Heart left ventricle (tissue), 16 donors: Measurements from ENCODE around the gene FBXW2. TPM values are rescaled to one million over a fixed set of nuclear protein-coding genes. Genes with fewer than 3 reads are reported as not detected.

Experiments used
- ATAC-seq, 4 donors: fragments of 200-7000 bp; cut with Tn5 transposase; one replicate each; pipeline ENCODE4 v1.9.1; 2020 to 2022; ENCODE audit warnings: moderate library complexity in 4 of 4, mild to moderate bottlenecking in 3 of 4, moderate number of reproducible peaks in 1 of 4
- DNase-seq, 5 donors: peaks; one replicate each; pipeline ENCODE4 v3.0.0-alpha.2; 2020
- H3K27ac ChIP-seq, 12 donors: fragments of 200-600 bp; sonication (generic) in 4 of 12; one replicate each; pipeline versions ENCODE4 v1.5.0 to v1.8.0; 2016 to 2022; ENCODE audit warnings: mild to moderate bottlenecking in 2 of 12
- H3K27me3 ChIP-seq, 9 donors: fragments of 200-600 bp; sonication (generic) in 2 of 9; one replicate each; pipeline versions ENCODE4 v1.5.1 to v1.8.0; 2016 to 2022; ENCODE audit warnings: mild to moderate bottlenecking in 3 of 9
- H3K36me3 ChIP-seq, 9 donors: fragments of 200-600 bp; sonication (generic) in 2 of 9; one replicate each; pipeline versions ENCODE4 v1.5.0 to v1.8.0; 2018 to 2022; ENCODE audit warnings: mild to moderate bottlenecking in 2 of 9
- H3K4me1 ChIP-seq, 12 donors: fragments of 200-600 bp; sonication (generic) in 4 of 12; one replicate each; pipeline versions ENCODE4 v1.5.0 to v1.8.0; 2016 to 2022; ENCODE audit warnings: mild to moderate bottlenecking in 3 of 12
- H3K4me3 ChIP-seq, 12 donors: fragments of 200-600 bp; sonication (generic) in 4 of 12; one replicate each; pipeline versions ENCODE4 v1.5.0 to v1.8.0; 2017 to 2022; ENCODE audit warnings: mild to moderate bottlenecking in 9 of 12, moderate library complexity in 4 of 12
- H3K9me3 ChIP-seq, 12 donors: fragments of 200-600 bp; sonication (generic) in 4 of 12; one replicate each; pipeline versions ENCODE4 v1.5.0 to v1.8.0; 2016 to 2022; ENCODE audit warnings: mild to moderate bottlenecking in 1 of 12
- POLR2A ChIP-seq, 2 donors: fragments of 450-650 bp; IDR thresholded peaks; one replicate each; pipeline ENCODE4 v1.6.1; 2017; ENCODE audit warnings: antibody characterized with exemption in 2 of 2, mild to moderate bottlenecking in 2 of 2, moderate library complexity in 2 of 2
- WGBS, 4 donors: extraction: QIAGEN DNeasy Blood & Tissue Kit in 2 of 4; methylation state at CpG; one replicate each; pipeline versions ENCODE4 v1.1.5 to v1.1.7; 2013 to 2018; 5-methylcytosine and 5-hydroxymethylcytosine counted together
- intact Hi-C, 10 donors: fragments of 100-400 bp; cut with DNase I; formaldehyde crosslinking; loops; one replicate each; pipeline versions ENCODE4 v1.11.1 to v1.14.2; 2022
- polyA plus RNA-seq, 2 donors: library from polyadenylated mRNA; stranded (reverse); fragments of 200-250 nt; gene quantifications; one replicate each; pipeline ENCODE4 v1.2.3, GENCODE V29; 2013
- total RNA-seq, 9 donors: library from RNA; depleted of rRNA in 2 of 9; stranded (reverse); fragments of >200 nt in 2 of 9; fragmentation: NEBNext Ultra II Directional in 3 of 9; extraction: Animal tissue kit (Norgen Biotek cat#: 25700) in 3 of 9; gene quantifications; one replicate each; pipeline versions ENCODE4 v1.1.0 to v1.2.4, GENCODE V29; 2016 to 2023
- TF ChIP-seq, protein P1 (sequence below), 12 donors: fragments of 200-600 bp; sonication (generic) in 4 of 12; IDR thresholded peaks; one replicate each; pipeline versions ENCODE4 v1.5.0 to v1.8.0; 2018 to 2022; ENCODE audit warnings: antibody characterized with exemption in 12 of 12, mild to moderate bottlenecking in 5 of 12
- donor health status: ischemic (EF 13 %, LVEDD 7.1; RV severe dilation, severe dysfunction).
- donor health status: healthy with polysubstance abuse.
- donor health status: DM: no; HTN: yes; CAD: no.
- donor health status: DM: no; HTN: no; CAD: no.
- donor health status: ischemic (EF 25% LVEDD 6.9; RV normal size, moderate dysfunction).
- donor health status: ischemic (EF 25% LVEDD 5.7; RV mildly dilated, moderate dysfunction).
- donor health status: healthy.
- donor health status: DM: yes; HTN: yes; CAD: no.
- donor health status: ischemic (EF 35%, LVEDD 5.7; RV mildly dilated, moderate dysfunction).
- donor health status: nonischemic (EF 11% LVEDD 7.7; RV severe dilation, severe dysfunction).
- donor health status: DM: yes; HTN: yes; CAD: no.
- donor health status: PGD.
- donor health status: ischemic (EF 29% LVEDD 5.4; RV normal size, mild dysfunction).
- donor health status: nonischemic (EF 23%, LVEDD 6.1; RV moderate dilation, normal function).

The FBXW2 gene
- total and polyA plus RNA-seq, 11 donors, result 7.9 to 58.7 (median 41.0) TPM

DNA sequence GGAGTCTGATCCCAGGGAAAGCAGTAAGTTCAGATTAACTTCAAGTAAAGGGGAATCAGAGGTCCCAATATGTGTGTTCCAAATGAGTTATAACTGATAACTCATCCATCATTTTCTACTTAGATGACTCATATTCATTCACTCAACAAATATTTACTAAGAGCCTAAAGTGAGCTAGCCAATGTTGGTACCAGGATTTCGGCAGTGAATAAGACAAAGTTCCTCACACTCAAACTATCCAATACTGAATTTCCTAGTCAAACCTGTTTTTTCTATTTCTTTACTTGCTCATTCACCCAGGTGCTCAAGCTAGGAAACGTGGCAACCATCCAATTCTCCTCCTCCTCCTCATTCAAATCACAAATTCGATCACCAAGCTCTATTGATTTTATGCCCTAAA lies 25.8 kb downstream of the FBXW2 start:
- peaks cover 0 to 100% (median 91%) of the 10 kb centered on the region in 9 donors for H3K36me3 ChIP-seq
- no peak for DNase-seq
- WGBS, 4 donors, result 91 to 94% (median 94%) methylated on average over 3 of the region's 3 CpGs
- no peaks in the 10 kb centered on the region for H3K27me3 ChIP-seq
- peaks cover 0 to 9% (median 0%) of the 10 kb centered on the region in 12 donors for H3K4me1 ChIP-seq
- intact Hi-C loops, result no loop called here
- no peak overlapping the region for H3K27ac ChIP-seq
- no peaks in the 10 kb centered on the region for H3K9me3 ChIP-seq
- no peak overlapping the region for H3K4me3 ChIP-seq
- ATAC-seq, result no peak
- TF ChIP-seq, protein P1, sequence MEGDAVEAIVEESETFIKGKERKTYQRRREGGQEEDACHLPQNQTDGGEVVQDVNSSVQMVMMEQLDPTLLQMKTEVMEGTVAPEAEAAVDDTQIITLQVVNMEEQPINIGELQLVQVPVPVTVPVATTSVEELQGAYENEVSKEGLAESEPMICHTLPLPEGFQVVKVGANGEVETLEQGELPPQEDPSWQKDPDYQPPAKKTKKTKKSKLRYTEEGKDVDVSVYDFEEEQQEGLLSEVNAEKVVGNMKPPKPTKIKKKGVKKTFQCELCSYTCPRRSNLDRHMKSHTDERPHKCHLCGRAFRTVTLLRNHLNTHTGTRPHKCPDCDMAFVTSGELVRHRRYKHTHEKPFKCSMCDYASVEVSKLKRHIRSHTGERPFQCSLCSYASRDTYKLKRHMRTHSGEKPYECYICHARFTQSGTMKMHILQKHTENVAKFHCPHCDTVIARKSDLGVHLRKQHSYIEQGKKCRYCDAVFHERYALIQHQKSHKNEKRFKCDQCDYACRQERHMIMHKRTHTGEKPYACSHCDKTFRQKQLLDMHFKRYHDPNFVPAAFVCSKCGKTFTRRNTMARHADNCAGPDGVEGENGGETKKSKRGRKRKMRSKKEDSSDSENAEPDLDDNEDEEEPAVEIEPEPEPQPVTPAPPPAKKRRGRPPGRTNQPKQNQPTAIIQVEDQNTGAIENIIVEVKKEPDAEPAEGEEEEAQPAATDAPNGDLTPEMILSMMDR (IDR thresholded peaks at IDR 0.05), result no peak
- no peak for TF ChIP-seq POLR2A (IDR thresholded peaks at IDR 0.05)

DNA sequence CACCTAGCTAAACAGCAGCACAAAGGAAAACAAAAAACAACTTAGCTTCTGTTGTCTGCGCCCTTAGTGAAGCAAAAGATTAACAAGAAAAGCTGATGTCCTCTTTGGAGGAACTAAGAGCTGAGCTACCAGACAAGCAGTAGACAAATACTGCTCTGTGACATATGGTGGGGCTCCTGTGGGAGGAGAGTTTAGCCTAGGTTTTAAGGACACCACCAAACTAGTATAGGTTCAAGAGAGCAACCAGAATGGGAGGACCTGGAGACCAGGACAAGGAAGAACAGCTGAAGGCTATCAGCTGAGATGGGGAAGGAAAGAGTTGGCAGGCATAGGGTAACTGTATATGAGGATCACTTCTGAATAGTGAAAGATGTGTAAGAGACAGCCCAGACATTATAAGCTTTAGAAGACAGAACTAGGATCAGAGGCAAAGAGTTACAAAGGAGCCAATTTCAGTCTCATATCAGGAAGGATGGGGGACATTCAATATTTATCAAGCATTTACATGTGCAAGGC lies 27.2 kb downstream of the FBXW2 start:
- no peak for TF ChIP-seq POLR2A (IDR thresholded peaks at IDR 0.05)
- TF ChIP-seq, protein P1 (IDR thresholded peaks at IDR 0.05), result no peak
- ATAC-seq (no peak), DNase-seq (no peak)
- Histone ChIP-seq H3K4me3 (no peak overlapping the region), H3K4me1 (peaks cover 0 to 5% (median 0%) of the 10 kb centered on the region in 12 donors), H3K9me3 (no peaks in the 10 kb centered on the region), H3K27ac (no peak overlapping the region), H3K36me3 (peaks cover 0 to 100% (median 89%) of the 10 kb centered on the region in 9 donors), H3K27me3 (no peaks in the 10 kb centered on the region)
- intact Hi-C loops, result no loop called here
- WGBS, 4 donors, result 90 to 97% (median 96%) methylated on average over 1 of the region's 1 CpG

DNA sequence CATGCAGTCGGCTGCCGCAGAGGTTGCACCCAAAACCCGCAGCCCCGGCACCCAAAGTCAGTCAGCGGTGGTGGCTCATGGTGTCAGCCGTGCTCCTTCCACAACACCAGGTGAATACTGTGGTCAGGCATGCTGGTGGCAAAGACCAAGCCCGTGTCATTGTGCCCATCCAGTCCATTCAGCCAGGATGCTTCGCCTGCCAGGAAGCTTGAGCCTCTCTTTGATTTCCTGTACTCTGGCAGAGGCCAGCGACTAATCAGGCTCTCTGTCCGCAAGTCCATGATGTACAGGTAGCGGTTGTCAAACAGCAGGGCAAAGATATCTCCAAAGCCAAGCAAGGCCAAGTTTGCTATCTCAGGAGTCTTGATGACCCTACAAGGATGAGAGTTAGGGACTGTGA lies 28.7 kb downstream of the FBXW2 start:
- no peak overlapping the region for H3K4me3 ChIP-seq
- H3K27ac ChIP-seq, result no peak overlapping the region
- DNase-seq, result no peak
- peak in 2 of 4 donors; percentile 27 to 28 for ATAC-seq
- H3K9me3 ChIP-seq, result no peaks in the 10 kb centered on the region
- peaks cover 0 to 4% (median 0%) of the 10 kb centered on the region in 12 donors for H3K4me1 ChIP-seq
- intact Hi-C loops, result loop anchor here in 1 of 10 donors (5.0 kb wide), 1 partner anchor 33 kb away; no protein-coding TSS in a partner anchor
- no peaks in the 10 kb centered on the region for H3K27me3 ChIP-seq
- 80 to 83% (median 82%) methylated on average over 11 of the region's 11 CpGs for WGBS, 4 donors
- H3K36me3 ChIP-seq, result peaks cover 0 to 100% (median 80%) of the 10 kb centered on the region in 9 donors
- TF ChIP-seq, protein P1 (IDR thresholded peaks at IDR 0.05), result no peak
- no peak for TF ChIP-seq POLR2A (IDR thresholded peaks at IDR 0.05)

DNA sequence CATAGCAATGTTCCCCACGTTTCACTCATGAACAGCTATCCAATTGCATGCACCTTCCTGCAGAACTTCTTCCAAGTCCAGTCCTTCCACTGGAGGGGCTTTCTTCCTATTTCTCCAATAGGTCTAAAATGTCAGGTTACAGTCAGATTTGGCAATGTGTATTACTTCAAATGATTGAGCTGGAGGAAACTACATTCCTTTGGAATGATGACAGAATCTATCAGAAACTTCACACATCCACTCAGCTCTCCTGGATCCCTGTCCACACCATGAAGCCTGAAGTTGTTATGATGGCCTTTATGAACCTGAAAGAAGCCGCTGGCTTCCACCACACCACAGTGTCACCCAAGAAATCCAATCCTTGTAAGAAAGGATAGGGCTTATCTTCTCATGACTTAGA lies 32.2 kb downstream of the FBXW2 start:
- H3K4me1 ChIP-seq, result peaks cover 0 to 21% (median 0%) of the 10 kb centered on the region in 12 donors
- no peak overlapping the region for H3K27ac ChIP-seq
- H3K36me3 ChIP-seq, result peaks cover 0 to 98% (median 70%) of the 10 kb centered on the region in 9 donors
- ATAC-seq (no peak), DNase-seq (no peak)
- intact Hi-C loops, result loop anchor here in 1 of 10 donors (5.0 kb wide), 1 partner anchor 36 kb away; no protein-coding TSS in a partner anchor
- H3K9me3 ChIP-seq, result no peaks in the 10 kb centered on the region
- WGBS, 4 donors, result 77 to 85% (median 78%) methylated on average over 2 of the region's 2 CpGs
- TF ChIP-seq, protein P1 (IDR thresholded peaks at IDR 0.05), result no peak
- H3K4me3 ChIP-seq, result no peak overlapping the region
- no peaks in the 10 kb centered on the region for H3K27me3 ChIP-seq
